Colonic mucosa (tissue), 4 donors: Measurements from ENCODE around the gene PLEKHJ1. TPM values are rescaled to one million over a fixed set of nuclear protein-coding genes. Genes with fewer than 3 reads are reported as not detected.
"Not testable (repeated sequence)": the region's sequence is repeated elsewhere in the genome, so short reads cannot be mapped to it uniquely, and the experiment has no call there.

ENCODE experiments used
- DNase-seq: peaks from one replicate; pipeline ENCODE4 v3.0.0-alpha.2; 2020
- H3K27ac ChIP-seq: fragments of 200-600 bp; one replicate; pipeline ENCODE4 v1.8.0; 2021
- H3K27me3 ChIP-seq: fragments of 200-600 bp; one replicate; pipeline ENCODE4 v1.8.0; 2021
- H3K36me3 ChIP-seq: fragments of 200-600 bp; one replicate; pipeline ENCODE4 v1.8.0; 2021
- H3K4me1 ChIP-seq: fragments of 200-600 bp; one replicate; pipeline ENCODE4 v1.8.0; 2021; ENCODE audit warnings: mild to moderate bottlenecking
- H3K4me3 ChIP-seq: fragments of 200-600 bp; one replicate; pipeline ENCODE4 v1.8.0; 2021
- H3K9ac ChIP-seq, 2 donors: one replicate each; pipeline ENCODE4 v1.7.0; 2013; ENCODE audit warnings: control low read depth in 2 of 2, low read depth in 2 of 2, low read length in 2 of 2
- H3K9me3 ChIP-seq: fragments of 200-600 bp; one replicate; pipeline ENCODE4 v1.8.0; 2021
- intact Hi-C: fragments of 100-400 bp; cut with DNase I; formaldehyde crosslinking; loops from one replicate; pipeline ENCODE4 v1.14.1; 2022
- total RNA-seq, 2 donors: library from RNA; stranded (reverse); fragmentation: NEBNext Ultra II Directional in 1 of 2; extraction: Animal tissue kit (Norgen Biotek cat#: 25700) in 1 of 2; gene quantifications; one replicate each; pipeline ENCODE4 v1.2.1, GENCODE V29; 2021
- TF ChIP-seq, protein P1 (sequence below): fragments of 200-600 bp; IDR thresholded peaks from one replicate; pipeline ENCODE4 v1.8.0; 2022; ENCODE audit warnings: antibody characterized with exemption, mild to moderate bottlenecking
- donor health status: healthy.
- donor health status: DM: no; HTN: no; CAD: no.
- donor health status: DM: no; HTN: no; CAD: no.

Gene PLEKHJ1, protein sequence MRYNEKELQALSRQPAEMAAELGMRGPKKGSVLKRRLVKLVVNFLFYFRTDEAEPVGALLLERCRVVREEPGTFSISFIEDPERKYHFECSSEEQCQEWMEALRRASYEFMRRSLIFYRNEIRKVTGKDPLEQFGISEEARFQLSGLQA
- 100 to 1,000 TPM; 176 to 238 TPM for total RNA-seq

DNA sequence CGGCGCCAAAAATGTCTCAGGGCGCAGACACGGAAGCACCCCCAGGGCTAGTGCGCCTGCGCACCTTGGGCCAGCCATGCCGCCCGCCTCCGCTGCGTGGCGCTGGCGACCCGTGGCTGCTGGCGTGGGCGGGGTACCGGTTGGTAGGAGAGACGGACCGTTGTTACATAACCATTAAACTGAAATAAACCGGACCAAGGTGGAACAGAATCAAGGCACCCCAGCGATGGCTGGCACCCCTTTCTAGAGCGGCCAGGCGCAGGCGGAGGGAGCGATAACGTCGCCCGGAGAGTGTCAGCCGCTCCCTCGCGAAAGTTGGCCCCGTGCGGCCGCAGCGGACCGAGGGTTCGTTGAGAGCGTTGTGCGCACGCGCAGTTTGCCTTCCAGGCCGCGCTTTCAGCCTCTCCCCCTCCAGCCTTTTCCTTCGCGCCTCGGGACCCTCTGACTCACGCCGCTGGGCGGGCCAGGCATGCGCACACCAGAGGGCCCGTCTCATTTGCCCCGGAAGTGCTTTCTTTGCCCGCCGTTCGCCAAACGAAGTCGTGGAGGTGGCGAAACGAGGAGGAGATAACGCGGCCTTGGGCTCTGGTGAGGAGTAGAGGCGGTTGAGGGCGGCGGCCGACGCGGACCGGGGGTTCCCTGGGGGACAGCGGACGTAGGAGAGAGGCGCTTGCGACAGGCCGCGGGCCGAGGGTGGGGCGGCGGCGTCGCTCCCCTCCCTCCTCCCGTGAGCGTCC, at the start of gene PLEKHJ1, which contains the start of gene SF3A2:
TSS of gene PLEKHJ1 (minus strand) at position 16 of the 737 bp plus-strand sequence. CDS start 81 bp downstream, outside the sequence.
TSS of gene SF3A2 (plus strand) at position 511 of the 737 bp plus-strand sequence. CDS start 6,595 bp downstream, outside the sequence.
- H3K4me1 ChIP-seq = peaks cover 27% of the 10 kb centered on the region
- H3K36me3 ChIP-seq = no peaks in the 10 kb centered on the region
- peak within 1 kb of the TSS; percentile 76 to 91 for H3K9ac ChIP-seq
- peak within 1 kb of the TSS; percentile 100 for H3K27ac ChIP-seq
- peak within 1 kb of the TSS; percentile 97 for H3K4me3 ChIP-seq
- DNase-seq = peak; percentile 97
- no peaks in the 10 kb centered on the region for H3K27me3 ChIP-seq
- intact Hi-C loops = loop anchor here (5.0 to 10.0 kb wide), 2 partner anchors 36 to 72 kb away; partner anchors contain the start of gene DOT1L
- no peaks in the 10 kb centered on the region for H3K9me3 ChIP-seq
- TF ChIP-seq, protein P1, sequence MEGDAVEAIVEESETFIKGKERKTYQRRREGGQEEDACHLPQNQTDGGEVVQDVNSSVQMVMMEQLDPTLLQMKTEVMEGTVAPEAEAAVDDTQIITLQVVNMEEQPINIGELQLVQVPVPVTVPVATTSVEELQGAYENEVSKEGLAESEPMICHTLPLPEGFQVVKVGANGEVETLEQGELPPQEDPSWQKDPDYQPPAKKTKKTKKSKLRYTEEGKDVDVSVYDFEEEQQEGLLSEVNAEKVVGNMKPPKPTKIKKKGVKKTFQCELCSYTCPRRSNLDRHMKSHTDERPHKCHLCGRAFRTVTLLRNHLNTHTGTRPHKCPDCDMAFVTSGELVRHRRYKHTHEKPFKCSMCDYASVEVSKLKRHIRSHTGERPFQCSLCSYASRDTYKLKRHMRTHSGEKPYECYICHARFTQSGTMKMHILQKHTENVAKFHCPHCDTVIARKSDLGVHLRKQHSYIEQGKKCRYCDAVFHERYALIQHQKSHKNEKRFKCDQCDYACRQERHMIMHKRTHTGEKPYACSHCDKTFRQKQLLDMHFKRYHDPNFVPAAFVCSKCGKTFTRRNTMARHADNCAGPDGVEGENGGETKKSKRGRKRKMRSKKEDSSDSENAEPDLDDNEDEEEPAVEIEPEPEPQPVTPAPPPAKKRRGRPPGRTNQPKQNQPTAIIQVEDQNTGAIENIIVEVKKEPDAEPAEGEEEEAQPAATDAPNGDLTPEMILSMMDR = peak; percentile 97

DNA sequence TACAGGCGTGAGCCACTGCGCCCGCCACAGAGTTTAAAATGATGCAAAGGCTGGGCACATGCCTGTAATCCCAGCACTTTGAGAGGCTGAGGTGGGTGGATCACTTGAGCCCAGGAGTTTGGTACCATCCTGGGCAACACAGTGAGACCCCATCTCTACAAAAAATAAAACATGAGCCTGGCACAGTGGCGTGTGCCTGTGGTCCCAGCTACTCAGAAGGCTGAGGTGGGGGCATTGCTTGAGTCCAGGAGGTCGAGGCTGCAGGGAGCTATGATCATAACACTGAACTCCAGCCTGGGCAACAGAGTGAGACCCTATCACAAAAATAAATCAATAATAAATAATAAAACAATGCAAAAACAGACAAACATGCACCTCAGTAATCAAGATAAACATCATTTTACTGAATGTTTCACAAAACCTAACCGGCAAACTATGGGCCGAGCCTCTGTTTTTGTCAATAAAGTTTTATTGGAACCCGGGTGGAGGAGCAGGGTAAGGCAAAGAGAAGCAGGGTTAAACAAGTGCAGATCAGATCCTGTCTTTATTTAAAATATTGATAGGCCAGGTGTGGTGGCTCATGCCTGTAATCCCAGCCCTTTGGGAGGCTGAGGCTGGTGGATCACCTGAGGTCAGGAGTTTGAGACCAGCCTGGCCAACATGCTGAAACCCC, 47.8 kb upstream of the PLEKHJ1 start:
- Histone ChIP-seq H3K36me3 (no peaks in the 10 kb centered on the region), H3K9ac (no peak overlapping the region), H3K4me3 (no peak overlapping the region), H3K27me3 (peaks cover 18% of the 10 kb centered on the region), H3K9me3 (no peaks in the 10 kb centered on the region), H3K4me1 (no peaks in the 10 kb centered on the region), H3K27ac (no peak overlapping the region)
- intact Hi-C loops = no loop called here
- TF ChIP-seq, protein P1 = no peak
- no peak for DNase-seq

DNA sequence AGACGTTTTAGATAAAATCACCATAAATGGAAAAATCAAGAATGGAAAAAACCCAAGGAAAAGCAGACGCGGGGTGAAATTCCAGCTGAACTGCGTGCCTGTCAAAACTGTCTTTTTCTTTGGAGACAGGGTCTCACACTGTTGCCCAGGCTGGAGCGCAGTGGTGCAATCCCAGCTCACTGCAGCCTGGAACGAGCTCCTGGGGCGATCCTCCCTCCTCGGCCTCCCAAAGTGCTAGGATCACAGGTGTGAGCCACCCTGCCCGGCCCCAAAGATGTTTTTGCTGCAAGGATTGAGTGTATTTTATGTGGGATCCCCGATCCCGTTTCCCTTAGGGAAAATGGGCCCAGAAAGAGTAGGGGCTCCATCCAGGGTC, 46.7 kb upstream of the PLEKHJ1 start:
- H3K4me3 ChIP-seq = no peak overlapping the region
- H3K4me1 ChIP-seq = peaks cover 6% of the 10 kb centered on the region
- no peaks in the 10 kb centered on the region for H3K36me3 ChIP-seq
- intact Hi-C loops = no loop called here
- TF ChIP-seq, protein P1 = no peak
- no peak for DNase-seq
- no peak overlapping the region for H3K9ac ChIP-seq
- peaks cover 12% of the 10 kb centered on the region for H3K27me3 ChIP-seq
- no peaks in the 10 kb centered on the region for H3K9me3 ChIP-seq
- H3K27ac ChIP-seq = no peak overlapping the region

DNA sequence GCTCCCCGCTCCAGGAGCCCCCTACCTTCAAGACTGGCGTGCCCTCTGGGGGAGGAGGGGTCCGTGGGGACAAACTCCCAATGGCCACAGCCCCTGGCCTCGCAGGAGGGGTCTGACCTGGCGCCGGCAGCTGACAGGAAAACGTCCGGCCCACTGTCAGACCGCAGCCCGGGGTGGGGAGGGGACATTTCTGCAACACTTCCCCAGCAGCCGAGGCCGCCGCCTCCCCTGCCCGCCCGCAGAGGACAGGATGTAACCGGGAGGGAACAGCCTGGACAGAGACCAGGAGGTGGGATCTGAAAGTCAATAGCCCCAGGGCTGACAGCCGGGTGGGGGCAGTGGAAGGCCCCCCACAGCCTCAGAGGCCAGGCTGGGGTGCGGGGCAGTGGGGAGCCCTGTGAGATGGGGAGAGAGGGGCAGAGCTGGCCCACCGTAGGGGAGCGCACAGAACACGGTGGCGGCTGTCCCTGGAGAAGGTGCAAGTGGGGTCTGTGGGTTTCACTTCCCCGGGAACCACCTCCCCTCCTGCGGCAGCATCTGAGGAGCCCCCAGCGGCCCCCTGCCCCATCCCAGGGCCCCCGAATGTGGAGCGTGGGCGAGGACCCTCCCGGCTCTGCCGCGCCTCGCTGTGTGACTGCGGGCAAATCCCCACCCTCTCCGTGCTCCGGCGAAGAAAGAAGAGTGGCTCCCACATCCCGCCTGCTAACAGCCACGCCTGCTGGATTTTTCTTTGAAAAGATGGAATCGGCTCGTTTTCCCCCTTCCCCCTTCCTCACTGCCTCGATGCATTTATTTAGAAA, 46.1 kb upstream of the PLEKHJ1 start, which contains the start of gene PEAK3:
TSS of gene PEAK3 (minus strand) at position 114 of the 800 bp plus-strand sequence. CDS start 1,244 bp downstream, outside the sequence.
- Histone ChIP-seq H3K27ac (peak within 1 kb of the TSS; percentile 6), H3K27me3 (peaks cover 12% of the 10 kb centered on the region), H3K9me3 (no peaks in the 10 kb centered on the region), H3K4me3 (peak within 1 kb of the TSS; percentile 21), H3K36me3 (no peaks in the 10 kb centered on the region), H3K9ac (peak within 1 kb of the TSS; percentile 28 to 40), H3K4me1 (peaks cover 6% of the 10 kb centered on the region)
- intact Hi-C loops = no loop called here
- peak; percentile 67 for DNase-seq
- TF ChIP-seq, protein P1 = no peak

DNA sequence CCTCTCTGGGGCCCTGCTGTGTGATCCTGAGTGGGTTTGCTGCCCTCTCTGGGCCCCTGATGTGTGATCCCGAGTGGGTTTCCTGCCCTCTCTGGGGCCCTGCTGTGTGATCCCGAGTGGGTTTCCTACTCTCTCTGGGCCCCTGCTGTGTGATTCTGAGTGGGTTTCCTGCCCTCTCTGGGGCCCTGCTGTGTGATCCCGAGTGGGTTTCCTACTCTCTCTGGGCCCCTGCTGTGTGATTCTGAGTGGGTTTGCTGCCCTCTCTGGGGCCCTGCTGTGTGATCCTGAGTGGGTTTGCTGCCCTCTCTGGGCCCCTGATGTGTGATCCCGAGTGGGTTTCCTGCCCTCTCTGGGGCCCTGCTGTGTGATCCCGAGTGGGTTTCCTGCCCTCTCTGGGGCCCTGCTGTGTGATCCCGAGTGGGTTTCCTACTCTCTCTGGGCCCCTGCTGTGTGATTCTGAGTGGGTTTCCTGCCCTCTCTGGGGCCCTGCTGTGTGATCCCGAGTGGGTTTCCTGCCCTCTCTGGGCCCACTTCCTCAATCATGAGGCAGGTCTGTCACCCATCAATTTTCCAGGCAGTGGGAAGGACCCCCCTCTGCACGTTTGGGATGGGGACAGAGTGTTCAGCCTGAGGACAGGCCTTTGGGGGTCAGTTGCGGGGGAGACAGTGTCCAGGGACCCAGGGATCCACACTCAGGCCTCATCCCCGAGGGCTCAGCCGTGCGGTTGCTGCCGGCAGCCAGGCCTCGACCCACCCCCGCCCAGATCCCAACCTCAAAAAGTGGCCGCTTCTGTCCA, 45.3 kb upstream of the PLEKHJ1 start:
- H3K9me3 ChIP-seq, H3K4me1 ChIP-seq, DNase-seq, intact Hi-C loops, H3K36me3 ChIP-seq: not testable (repeated sequence)
- Histone ChIP-seq H3K27me3 (peaks cover 12% of the 10 kb centered on the region), H3K4me3 (peak overlapping the region; percentile 21), H3K27ac (peak overlapping the region; percentile 6), H3K9ac (peak overlapping the region; percentile 28 to 35)
